K562 (cell line): Measurements from ENCODE around the gene THYN1. TPM values are rescaled to one million over a fixed set of nuclear protein-coding genes. Genes with fewer than 3 reads are reported as not detected.

Source experiments
- CBFB ChIP-seq: sonication (generic); formaldehyde crosslinking; IDR thresholded peaks from 2 replicates; pipeline ENCODE4 v1.4.0; 2020; ENCODE audit warnings: mild to moderate bottlenecking, missing genetic modification reagents
- EP300 ChIP-seq: IDR thresholded peaks from 2 replicates; pipeline ENCODE4 v1.6.1; 2012; ENCODE audit warnings: low read length, improper control_type of control experiment
- ETV6 ChIP-seq, 3 experiments: fragments of 150-350 bp in 1 of 3; sonication (generic) in 1 of 3; formaldehyde crosslinking in 1 of 3; IDR thresholded peaks; 2 replicates each; pipeline versions ENCODE4 v1.6.1 to v1.8.0; 2014 to 2022; ENCODE audit warnings: borderline replicate concordance in 2 of 3, low read depth in 2 of 3, antibody characterized with exemption in 1 of 3, low read length in 1 of 3, mild to moderate bottlenecking in 1 of 3, missing genetic modification reagents in 1 of 3
- EWSR1 ChIP-seq: fragments of 450-650 bp; IDR thresholded peaks from 2 replicates; pipeline ENCODE4 v1.6.1; 2018; ENCODE audit warnings: borderline replicate concordance, mild to moderate bottlenecking, low read depth, moderate library complexity; ENCODE audit not compliant: partially characterized antibody
- HNRNPK ChIP-seq: fragments of 200-400 bp; formaldehyde crosslinking; IDR thresholded peaks from one replicate; pipeline ENCODE4 v1.6.1; 2018; ENCODE audit warnings: mild to moderate bottlenecking, low read depth, low read length; ENCODE audit not compliant: poor library complexity, severe bottlenecking
- HNRNPLL ChIP-seq: fragments of 200-400 bp; formaldehyde crosslinking; IDR thresholded peaks from 2 replicates; pipeline ENCODE4 v1.6.1; 2017; ENCODE audit warnings: low read length, low read depth, mild to moderate bottlenecking; ENCODE audit not compliant: poor library complexity, severe bottlenecking
- KLF13 ChIP-seq: fragments of 450-650 bp; IDR thresholded peaks from 2 replicates; pipeline ENCODE4 v1.6.1; 2016; ENCODE audit warnings: missing genetic modification characterization, low read depth, mild to moderate bottlenecking, missing compliant biosample characterization, moderate library complexity, borderline replicate concordance
- PHF21A ChIP-seq: fragments of 450-650 bp; IDR thresholded peaks from 2 replicates; pipeline ENCODE4 v1.6.1; 2017; ENCODE audit warnings: low read depth, borderline replicate concordance
- RAD51 ChIP-seq: fragments of 450-650 bp; IDR thresholded peaks from 2 replicates; pipeline ENCODE4 v1.7.1; 2016; ENCODE audit warnings: low read depth, mild to moderate bottlenecking, borderline replicate concordance
- RFX1 ChIP-seq: fragments of 450-650 bp; IDR thresholded peaks from 2 replicates; pipeline ENCODE4 v1.6.1; 2016; ENCODE audit warnings: mild to moderate bottlenecking, moderate library complexity
- TAL1 ChIP-seq: fragments of 450-650 bp; IDR thresholded peaks from 2 replicates; pipeline ENCODE4 v1.6.1; 2016; ENCODE audit warnings: mild to moderate bottlenecking
- ZNF124 ChIP-seq: sonication (generic); formaldehyde crosslinking; IDR thresholded peaks from 2 replicates; pipeline ENCODE4 v1.8.1; 2022; ENCODE audit warnings: missing genetic modification reagents
- ZNF347 ChIP-seq: fragments of 450-650 bp; formaldehyde crosslinking; IDR thresholded peaks from 2 replicates; pipeline ENCODE4 v1.4.0; 2020; ENCODE audit warnings: low read depth, mild to moderate bottlenecking, moderate library complexity
- ZNF76 ChIP-seq: fragments of 250-450 bp; sonication (Bioruptor Pico); IDR thresholded peaks from 2 replicates; pipeline ENCODE4 v1.4.0; 2020; ENCODE audit warnings: mild to moderate bottlenecking, moderate library complexity, borderline replicate concordance
- polyA plus RNA-seq, 8 experiments: library from polyadenylated mRNA; depleted of rRNA in 4 of 8; stranded (reverse) in 5 of 8; unstranded in 3 of 8; fragments of >200 nt; fragmentation: Nextera tagmentation in 2 of 8; fragmentation: Illumina TruSeq in 1 of 8; extraction: Ambion mirVana in 2 of 8; extraction: Trizol in 1 of 8; gene quantifications; 2 replicates each; pipeline versions ENCODE4 v1.2.1 to v1.2.3, GENCODE V29; 2011 to 2014; ENCODE audit warnings: inconsistent platforms in 1 of 8, missing spikeins in 1 of 8
- total RNA-seq, 7 experiments: library from RNA; depleted of rRNA in 6 of 7; stranded (reverse); fragments of >200 nt in 6 of 7; fragmentation: Illumina TruSeq in 2 of 7; extraction: Trizol in 2 of 7; gene quantifications; 2 replicates each; pipeline versions ENCODE4 v1.2.1 to v1.2.3, GENCODE V29; 2011 to 2021; ENCODE audit warnings: low replicate concordance in 1 of 7
- TF ChIP-seq, protein P1 (sequence below): fragments of 200-800 bp; sonication (Bioruptor generic); IDR thresholded peaks from 2 replicates; pipeline ENCODE4 v1.6.1; 2017; ENCODE audit warnings: missing genetic modification characterization, missing compliant biosample characterization
- TF ChIP-seq, protein P2 (sequence below): sonication (generic); formaldehyde crosslinking; IDR thresholded peaks from 2 replicates; pipeline ENCODE4 v1.8.1; 2022; ENCODE audit warnings: missing genetic modification reagents
- TF ChIP-seq, protein P3 (sequence below), 2 experiments: fragments of 450-650 bp in 1 of 2; sonication (generic) in 1 of 2; formaldehyde crosslinking in 1 of 2; IDR thresholded peaks in 1 of 2; conservative IDR thresholded peaks in 1 of 2; 2 replicates each; pipeline versions ENCODE4 v1.6.1 to v1.8.1; 2016 to 2023; ENCODE audit warnings: mild to moderate bottlenecking in 2 of 2, moderate library complexity in 2 of 2, inconsistent platforms in 1 of 2, missing genetic modification reagents in 1 of 2
- TF ChIP-seq, protein P4 (sequence below): sonication (generic); formaldehyde crosslinking; IDR thresholded peaks from 2 replicates; pipeline ENCODE4 v1.8.1; 2023; ENCODE audit warnings: mild to moderate bottlenecking, missing genetic modification reagents
- TF ChIP-seq, protein P5 (sequence below), 2 experiments: fragments of 450-650 bp; IDR thresholded peaks; 2 replicates each; pipeline ENCODE4 v1.6.1; 2016

The THYN1 gene
- total and polyA plus RNA-seq, 9 of the 15 experiments (the other 6 are each of a cell fraction or from before 2014, with no cell fraction given) = 54.9 to 279 (median 104) TPM

DNA sequence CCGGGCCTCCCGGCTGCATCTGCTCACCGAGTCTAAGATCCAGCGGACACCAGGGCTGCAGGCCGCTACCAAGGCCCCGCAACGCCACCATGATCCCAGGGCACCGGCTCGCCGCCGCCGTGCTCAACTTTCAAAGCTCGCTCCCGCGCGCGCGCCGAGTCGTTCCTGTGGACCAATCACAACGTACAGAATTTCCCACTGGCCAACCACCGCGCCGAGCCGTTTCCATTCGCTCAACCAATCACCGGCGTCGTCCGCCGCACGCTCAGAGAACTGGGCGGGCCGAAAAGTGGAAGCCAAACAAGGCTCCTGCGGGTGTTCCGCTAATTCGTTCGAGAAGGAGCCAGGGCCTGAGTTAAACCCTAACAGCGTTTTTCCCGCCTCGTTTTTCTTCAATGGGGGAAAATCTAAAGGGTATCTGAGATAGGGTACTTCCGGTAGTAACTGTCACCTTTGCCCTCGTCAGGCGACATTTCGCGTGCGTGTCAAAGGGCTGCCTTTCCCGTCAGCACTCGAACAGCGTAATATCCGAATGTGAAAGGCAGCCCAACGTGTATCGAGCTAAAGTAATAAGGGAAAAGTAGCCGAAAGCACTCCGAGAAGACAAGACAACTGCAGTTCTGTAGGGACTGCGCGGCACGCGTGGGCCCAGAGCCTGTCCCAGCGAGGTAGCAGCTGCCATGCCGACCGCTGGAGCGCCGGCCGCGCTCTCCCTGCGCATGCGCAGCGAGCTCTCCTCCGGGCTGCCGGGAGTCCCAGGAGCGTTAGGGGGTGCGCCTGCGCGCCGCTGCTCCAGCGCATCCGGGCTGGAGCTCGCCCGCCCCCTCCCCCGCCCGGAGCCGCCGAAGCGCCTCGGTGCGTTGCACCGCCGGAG, 29.1 kb downstream of the THYN1 start, which contains the start of the genes NCAPD3 and VPS26B (continued):
- TF ChIP-seq EWSR1 = no peak
- TF ChIP-seq, protein P1, sequence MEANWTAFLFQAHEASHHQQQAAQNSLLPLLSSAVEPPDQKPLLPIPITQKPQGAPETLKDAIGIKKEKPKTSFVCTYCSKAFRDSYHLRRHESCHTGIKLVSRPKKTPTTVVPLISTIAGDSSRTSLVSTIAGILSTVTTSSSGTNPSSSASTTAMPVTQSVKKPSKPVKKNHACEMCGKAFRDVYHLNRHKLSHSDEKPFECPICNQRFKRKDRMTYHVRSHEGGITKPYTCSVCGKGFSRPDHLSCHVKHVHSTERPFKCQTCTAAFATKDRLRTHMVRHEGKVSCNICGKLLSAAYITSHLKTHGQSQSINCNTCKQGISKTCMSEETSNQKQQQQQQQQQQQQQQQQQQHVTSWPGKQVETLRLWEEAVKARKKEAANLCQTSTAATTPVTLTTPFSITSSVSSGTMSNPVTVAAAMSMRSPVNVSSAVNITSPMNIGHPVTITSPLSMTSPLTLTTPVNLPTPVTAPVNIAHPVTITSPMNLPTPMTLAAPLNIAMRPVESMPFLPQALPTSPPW (CRISPR knock-in tag) = peak; percentile 72
- no peak for TF ChIP-seq ETV6 (IDR thresholded peaks at IDR 0.05; ENCODE audit: borderline replicate concordance in 1 of 2, low read depth in 2 of 2, low read length in 1 of 2)
- no peak for TF ChIP-seq ETV6 (CRISPR knock-in tag; IDR thresholded peaks at IDR 0.05; ENCODE audit: borderline replicate concordance)
- no peak for TF ChIP-seq ZNF124 (CRISPR knock-in tag)
- peak; percentile 47 for TF ChIP-seq HNRNPLL
- TF ChIP-seq KLF13 (tag) = peak; percentile 48; the same call in 1 of the 2 replicates
- TF ChIP-seq HNRNPK = no peak
- no peak for TF ChIP-seq TAL1
- TF ChIP-seq ZNF76 = no peak
- no peak for TF ChIP-seq RAD51
- no peak for TF ChIP-seq EP300
- TF ChIP-seq CBFB = peak; percentile 20; the same call in 1 of the 2 replicates
- TF ChIP-seq, protein P2, sequence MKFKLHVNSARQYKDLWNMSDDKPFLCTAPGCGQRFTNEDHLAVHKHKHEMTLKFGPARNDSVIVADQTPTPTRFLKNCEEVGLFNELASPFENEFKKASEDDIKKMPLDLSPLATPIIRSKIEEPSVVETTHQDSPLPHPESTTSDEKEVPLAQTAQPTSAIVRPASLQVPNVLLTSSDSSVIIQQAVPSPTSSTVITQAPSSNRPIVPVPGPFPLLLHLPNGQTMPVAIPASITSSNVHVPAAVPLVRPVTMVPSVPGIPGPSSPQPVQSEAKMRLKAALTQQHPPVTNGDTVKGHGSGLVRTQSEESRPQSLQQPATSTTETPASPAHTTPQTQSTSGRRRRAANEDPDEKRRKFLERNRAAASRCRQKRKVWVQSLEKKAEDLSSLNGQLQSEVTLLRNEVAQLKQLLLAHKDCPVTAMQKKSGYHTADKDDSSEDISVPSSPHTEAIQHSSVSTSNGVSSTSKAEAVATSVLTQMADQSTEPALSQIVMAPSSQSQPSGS = no peak
- TF ChIP-seq RFX1 = peak; percentile 78
- no peak for TF ChIP-seq ZNF347 (CRISPR knock-in tag)
- TF ChIP-seq, protein P3, sequence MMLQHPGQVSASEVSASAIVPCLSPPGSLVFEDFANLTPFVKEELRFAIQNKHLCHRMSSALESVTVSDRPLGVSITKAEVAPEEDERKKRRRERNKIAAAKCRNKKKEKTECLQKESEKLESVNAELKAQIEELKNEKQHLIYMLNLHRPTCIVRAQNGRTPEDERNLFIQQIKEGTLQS (IDR thresholded peaks at IDR 0.05) = no peak
- TF ChIP-seq, protein P3 (CRISPR knock-in tag; conservative IDR thresholded peaks at IDR 0.05) = no peak
- TF ChIP-seq, protein P4, sequence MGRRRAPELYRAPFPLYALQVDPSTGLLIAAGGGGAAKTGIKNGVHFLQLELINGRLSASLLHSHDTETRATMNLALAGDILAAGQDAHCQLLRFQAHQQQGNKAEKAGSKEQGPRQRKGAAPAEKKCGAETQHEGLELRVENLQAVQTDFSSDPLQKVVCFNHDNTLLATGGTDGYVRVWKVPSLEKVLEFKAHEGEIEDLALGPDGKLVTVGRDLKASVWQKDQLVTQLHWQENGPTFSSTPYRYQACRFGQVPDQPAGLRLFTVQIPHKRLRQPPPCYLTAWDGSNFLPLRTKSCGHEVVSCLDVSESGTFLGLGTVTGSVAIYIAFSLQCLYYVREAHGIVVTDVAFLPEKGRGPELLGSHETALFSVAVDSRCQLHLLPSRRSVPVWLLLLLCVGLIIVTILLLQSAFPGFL (CRISPR knock-in tag) = 0 out of 2 replicates have a peak, but pooled peaks have one; percentile 72
- TF ChIP-seq PHF21A = no peak
- TF ChIP-seq, protein P5, sequence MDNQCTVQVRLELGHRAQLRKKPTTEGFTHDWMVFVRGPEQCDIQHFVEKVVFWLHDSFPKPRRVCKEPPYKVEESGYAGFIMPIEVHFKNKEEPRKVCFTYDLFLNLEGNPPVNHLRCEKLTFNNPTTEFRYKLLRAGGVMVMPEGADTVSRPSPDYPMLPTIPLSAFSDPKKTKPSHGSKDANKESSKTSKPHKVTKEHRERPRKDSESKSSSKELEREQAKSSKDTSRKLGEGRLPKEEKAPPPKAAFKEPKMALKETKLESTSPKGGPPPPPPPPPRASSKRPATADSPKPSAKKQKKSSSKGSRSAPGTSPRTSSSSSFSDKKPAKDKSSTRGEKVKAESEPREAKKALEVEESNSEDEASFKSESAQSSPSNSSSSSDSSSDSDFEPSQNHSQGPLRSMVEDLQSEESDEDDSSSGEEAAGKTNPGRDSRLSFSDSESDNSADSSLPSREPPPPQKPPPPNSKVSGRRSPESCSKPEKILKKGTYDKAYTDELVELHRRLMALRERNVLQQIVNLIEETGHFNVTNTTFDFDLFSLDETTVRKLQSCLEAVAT (IDR thresholded peaks at IDR 0.05) = peak in 1 of 2 experiments; percentile 24; a peak in 1 of 4 replicates
